Activated naive CD8-positive, alpha-beta T cell (primary cell): Measurements from ENCODE around the gene CNTNAP5.

Experiments used
- H3K27ac Mint-ChIP-seq: one replicate; pipeline ENCODE4 v1.8.0; 2021; ENCODE audit warnings: mixed read lengths
- H3K27me3 Mint-ChIP-seq: one replicate; pipeline ENCODE4 v1.8.0; 2021; ENCODE audit warnings: mixed read lengths
- H3K36me3 Mint-ChIP-seq: one replicate; pipeline ENCODE4 v1.8.0; 2021; ENCODE audit warnings: mixed read lengths
- H3K4me1 Mint-ChIP-seq: one replicate; pipeline ENCODE4 v1.8.0; 2021; ENCODE audit warnings: low read depth, mixed read lengths
- H3K4me3 Mint-ChIP-seq: one replicate; pipeline ENCODE4 v1.8.0; 2021; ENCODE audit warnings: mild to moderate bottlenecking, mixed read lengths
- H3K9me3 Mint-ChIP-seq: one replicate; pipeline ENCODE4 v1.8.0; 2021; ENCODE audit warnings: low read depth, mixed read lengths

CNTNAP5 gene

GRCh38 chr2:124702777-124703176 lies 677.7 kb downstream of the CNTNAP5 start:
- no peaks in the 10 kb centered on the region for H3K36me3 Mint-ChIP-seq
- H3K4me1 Mint-ChIP-seq = no peaks in the 10 kb centered on the region
- no peak overlapping the region for H3K4me3 Mint-ChIP-seq
- peaks cover 5% of the 10 kb centered on the region for H3K9me3 Mint-ChIP-seq
- peaks cover 1% of the 10 kb centered on the region for H3K27me3 Mint-ChIP-seq
- no peak overlapping the region for H3K27ac Mint-ChIP-seq

- H3K4me1 Mint-ChIP-seq = no peaks in the 10 kb centered on the region
- peaks cover 1% of the 10 kb centered on the region for H3K27me3 Mint-ChIP-seq
- peaks cover 9% of the 10 kb centered on the region for H3K9me3 Mint-ChIP-seq
- no peak overlapping the region for H3K4me3 Mint-ChIP-seq
- no peaks in the 10 kb centered on the region for H3K36me3 Mint-ChIP-seq
- no peak overlapping the region for H3K27ac Mint-ChIP-seq
These were observed 679.2 kb downstream of the CNTNAP5 start for GRCh38 chr2:124704071-124704925.

GRCh38 chr2:124708661-124709060 lies 683.6 kb downstream of the CNTNAP5 start:
- H3K9me3 Mint-ChIP-seq = peaks cover 5% of the 10 kb centered on the region
- no peak overlapping the region for H3K4me3 Mint-ChIP-seq
- peaks cover 1% of the 10 kb centered on the region for H3K36me3 Mint-ChIP-seq
- no peaks in the 10 kb centered on the region for H3K4me1 Mint-ChIP-seq
- peaks cover 1% of the 10 kb centered on the region for H3K27me3 Mint-ChIP-seq
- no peak overlapping the region for H3K27ac Mint-ChIP-seq

- H3K36me3 Mint-ChIP-seq = peaks cover 2% of the 10 kb centered on the region
- H3K9me3 Mint-ChIP-seq = peaks cover 6% of the 10 kb centered on the region
- no peak overlapping the region for H3K4me3 Mint-ChIP-seq
- H3K27me3 Mint-ChIP-seq = no peaks in the 10 kb centered on the region
- no peak overlapping the region for H3K27ac Mint-ChIP-seq
- H3K4me1 Mint-ChIP-seq = no peaks in the 10 kb centered on the region
These were observed 688.9 kb downstream of the CNTNAP5 start for GRCh38 chr2:124713969-124714368.

GRCh38 chr2:124725187-124725586 lies 700.1 kb downstream of the CNTNAP5 start:
- Mint-ChIP-seq H3K9me3 (peaks cover 6% of the 10 kb centered on the region), H3K4me1 (no peaks in the 10 kb centered on the region), H3K4me3 (no peak overlapping the region), H3K27ac (no peak overlapping the region), H3K27me3 (no peaks in the 10 kb centered on the region), H3K36me3 (no peaks in the 10 kb centered on the region)

GRCh38 chr2:124740636-124741035 lies 715.5 kb downstream of the CNTNAP5 start:
- no peaks in the 10 kb centered on the region for H3K9me3 Mint-ChIP-seq
- H3K4me1 Mint-ChIP-seq = no peaks in the 10 kb centered on the region
- no peak overlapping the region for H3K27ac Mint-ChIP-seq
- H3K4me3 Mint-ChIP-seq = no peak overlapping the region
- H3K27me3 Mint-ChIP-seq = no peaks in the 10 kb centered on the region
- H3K36me3 Mint-ChIP-seq = no peaks in the 10 kb centered on the region

- Mint-ChIP-seq H3K27me3 (no peaks in the 10 kb centered on the region), H3K36me3 (no peaks in the 10 kb centered on the region), H3K27ac (no peak overlapping the region), H3K4me3 (no peak overlapping the region), H3K9me3 (peaks cover 16% of the 10 kb centered on the region), H3K4me1 (no peaks in the 10 kb centered on the region)
These were observed 728.8 kb downstream of the CNTNAP5 start for GRCh38 chr2:124753842-124754241.

GRCh38 chr2:124755386-124755785 lies 730.3 kb downstream of the CNTNAP5 start:
- H3K27me3 Mint-ChIP-seq = no peaks in the 10 kb centered on the region
- no peaks in the 10 kb centered on the region for H3K36me3 Mint-ChIP-seq
- H3K4me1 Mint-ChIP-seq = no peaks in the 10 kb centered on the region
- no peak overlapping the region for H3K27ac Mint-ChIP-seq
- no peak overlapping the region for H3K4me3 Mint-ChIP-seq
- peaks cover 16% of the 10 kb centered on the region for H3K9me3 Mint-ChIP-seq

- Mint-ChIP-seq H3K36me3 (no peaks in the 10 kb centered on the region), H3K27ac (no peak overlapping the region), H3K4me3 (no peak overlapping the region), H3K9me3 (peaks cover 16% of the 10 kb centered on the region), H3K4me1 (no peaks in the 10 kb centered on the region), H3K27me3 (no peaks in the 10 kb centered on the region)
These were observed 731.0 kb downstream of the CNTNAP5 start for GRCh38 chr2:124756048-124756447.

- H3K27ac Mint-ChIP-seq = no peak overlapping the region
- H3K4me1 Mint-ChIP-seq = no peaks in the 10 kb centered on the region
- no peak overlapping the region for H3K4me3 Mint-ChIP-seq
- H3K36me3 Mint-ChIP-seq = no peaks in the 10 kb centered on the region
- H3K27me3 Mint-ChIP-seq = no peaks in the 10 kb centered on the region
- H3K9me3 Mint-ChIP-seq = peaks cover 12% of the 10 kb centered on the region
These were observed 737.3 kb downstream of the CNTNAP5 start for GRCh38 chr2:124762388-124762787.

GRCh38 chr2:124763611-124764010 lies 738.5 kb downstream of the CNTNAP5 start:
- Mint-ChIP-seq H3K36me3 (no peaks in the 10 kb centered on the region), H3K4me1 (no peaks in the 10 kb centered on the region), H3K9me3 (peaks cover 3% of the 10 kb centered on the region), H3K27me3 (no peaks in the 10 kb centered on the region), H3K27ac (no peak overlapping the region), H3K4me3 (no peak overlapping the region)

GRCh38 chr2:124774781-124775180 lies 749.7 kb downstream of the CNTNAP5 start:
- Mint-ChIP-seq H3K9me3 (peaks cover 8% of the 10 kb centered on the region), H3K4me1 (no peaks in the 10 kb centered on the region)

GRCh38 chr2:124776332-124776731 lies 751.2 kb downstream of the CNTNAP5 start:
- Mint-ChIP-seq H3K4me1 (no peaks in the 10 kb centered on the region), H3K27me3 (no peaks in the 10 kb centered on the region), H3K9me3 (peaks cover 8% of the 10 kb centered on the region), H3K4me3 (no peak overlapping the region), H3K36me3 (no peaks in the 10 kb centered on the region), H3K27ac (no peak overlapping the region)

More at GRCh38 chr2:124774781-124775180, 749.7 kb downstream of the CNTNAP5 start:
- H3K36me3 Mint-ChIP-seq = no peaks in the 10 kb centered on the region
- no peak overlapping the region for H3K27ac Mint-ChIP-seq
- H3K27me3 Mint-ChIP-seq = no peaks in the 10 kb centered on the region
- no peak overlapping the region for H3K4me3 Mint-ChIP-seq

GRCh38 chr2:124778076-124778475 lies 753.0 kb downstream of the CNTNAP5 start:
- Mint-ChIP-seq H3K27ac (no peak overlapping the region), H3K4me3 (no peak overlapping the region), H3K9me3 (no peaks in the 10 kb centered on the region), H3K27me3 (no peaks in the 10 kb centered on the region), H3K4me1 (no peaks in the 10 kb centered on the region), H3K36me3 (no peaks in the 10 kb centered on the region)

- Mint-ChIP-seq H3K27ac (no peak overlapping the region), H3K27me3 (no peaks in the 10 kb centered on the region), H3K4me1 (no peaks in the 10 kb centered on the region)
These were observed 771.6 kb downstream of the CNTNAP5 start for GRCh38 chr2:124796647-124797046.

GRCh38 chr2:124797049-124797448 lies 772.0 kb downstream of the CNTNAP5 start:
- H3K27me3 Mint-ChIP-seq = no peaks in the 10 kb centered on the region
- no peaks in the 10 kb centered on the region for H3K4me1 Mint-ChIP-seq
- H3K4me3 Mint-ChIP-seq = no peak overlapping the region
- H3K36me3 Mint-ChIP-seq = no peaks in the 10 kb centered on the region
- H3K9me3 Mint-ChIP-seq = no peaks in the 10 kb centered on the region
- no peak overlapping the region for H3K27ac Mint-ChIP-seq

More at GRCh38 chr2:124796647-124797046, 771.6 kb downstream of the CNTNAP5 start:
- Mint-ChIP-seq H3K9me3 (no peaks in the 10 kb centered on the region), H3K4me3 (no peak overlapping the region), H3K36me3 (no peaks in the 10 kb centered on the region)
